ENCODE data around the gene RALGAPA2.
A peak's percentile ranks its signal among the peaks of the same experiment; 100 is the strongest.

RALGAPA2 gene

DNA sequence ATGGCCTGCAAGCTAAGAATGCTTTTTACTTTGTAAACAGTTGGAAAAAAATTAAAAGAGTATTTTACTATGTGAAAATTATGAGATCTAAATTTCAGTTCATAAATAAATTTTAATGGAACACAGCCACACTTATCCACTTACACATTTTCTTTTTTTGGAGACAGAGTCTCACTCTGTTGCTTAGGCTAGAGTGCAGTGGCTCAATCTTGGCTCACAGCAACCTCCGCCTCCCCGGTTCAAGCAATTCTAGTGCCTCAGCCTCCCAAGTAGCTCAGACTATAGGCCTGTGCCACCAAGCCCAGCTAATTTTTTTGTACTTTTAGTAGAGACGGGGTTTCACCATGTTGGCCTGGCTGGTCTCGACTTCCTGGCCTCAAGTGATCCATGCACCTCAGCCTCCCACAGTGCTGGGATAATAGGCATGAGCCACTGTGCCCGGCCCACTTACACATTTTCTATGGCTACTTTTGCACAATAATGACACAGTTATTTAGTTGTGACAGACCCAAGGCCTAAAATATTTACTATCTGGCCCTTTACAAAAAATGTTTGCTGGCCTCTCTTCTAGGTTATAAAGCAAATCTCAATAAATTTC lies 234.9 kb downstream of the RALGAPA2 start:
- DNase-seq (ENCODE audit: extremely low read depth in 1 of 2, low read depth in 1 of 2) = no peak

- DNase-seq (ENCODE audit: extremely low read depth in 1 of 2, low read depth in 1 of 2) = no peak
Observed at GRCh38 chr20:20476504-20476903, 235.9 kb downstream of the RALGAPA2 start.

DNA sequence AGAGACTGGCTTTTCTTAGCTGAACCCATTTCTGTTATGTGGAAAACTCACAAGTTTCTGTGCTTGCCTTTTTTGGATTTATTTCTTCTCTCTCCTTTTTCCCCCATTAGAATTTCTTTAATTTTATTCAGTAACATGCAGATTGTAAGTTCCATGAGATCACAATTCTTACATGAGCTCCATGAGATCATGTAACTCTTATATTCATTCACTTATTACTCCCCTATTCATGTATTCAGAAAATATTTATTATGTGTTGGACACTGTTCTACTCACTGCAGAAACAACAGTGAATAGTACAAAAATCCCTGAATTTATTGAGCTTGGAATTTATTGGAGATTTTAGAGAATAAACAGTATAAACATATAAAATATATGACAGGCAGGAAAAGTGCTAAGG lies 238.8 kb downstream of the RALGAPA2 start:
- DNase-seq (ENCODE audit: extremely low read depth in 1 of 2, low read depth in 1 of 2) = no peak

DNA sequence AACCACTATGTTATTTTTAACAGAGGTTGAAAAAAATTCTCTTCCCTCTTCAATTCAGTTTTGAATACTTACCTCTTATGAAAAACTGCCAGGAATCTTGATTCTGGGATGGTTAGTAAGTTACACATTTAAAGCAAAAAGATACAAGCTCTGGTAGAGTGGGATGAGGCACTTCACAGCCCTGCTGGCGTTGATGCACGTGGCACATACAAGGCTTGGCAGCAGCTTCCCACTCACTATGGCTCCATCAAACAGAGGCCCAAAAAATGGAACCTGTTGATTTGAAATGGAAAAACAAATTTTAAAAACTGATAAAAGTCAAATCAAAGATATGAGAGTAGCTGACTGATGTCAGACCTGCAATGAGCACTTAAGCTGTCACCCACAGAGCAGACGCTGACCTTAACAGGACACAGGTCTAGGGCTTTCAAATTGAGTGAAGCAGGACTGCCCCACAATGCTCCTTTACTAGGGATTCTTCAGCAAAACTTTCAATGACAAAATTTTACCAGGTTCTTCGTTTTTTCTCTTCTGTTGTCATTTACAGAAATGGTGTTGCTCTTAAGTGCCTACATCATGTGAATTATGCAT lies 239.7 kb downstream of the RALGAPA2 start:
- no peak for DNase-seq (ENCODE audit: extremely low read depth in 1 of 2, low read depth in 1 of 2)

GRCh38 chr20:20466341-20466879 lies 246.0 kb downstream of the RALGAPA2 start:
- peak in 1 of 2 donors; percentile 38 for DNase-seq (ENCODE audit: extremely low read depth in 1 of 2, low read depth in 1 of 2)

GRCh38 chr20:20465252-20465651 lies 247.2 kb downstream of the RALGAPA2 start:
- DNase-seq (ENCODE audit: extremely low read depth in 1 of 2, low read depth in 1 of 2) = no peak

DNA sequence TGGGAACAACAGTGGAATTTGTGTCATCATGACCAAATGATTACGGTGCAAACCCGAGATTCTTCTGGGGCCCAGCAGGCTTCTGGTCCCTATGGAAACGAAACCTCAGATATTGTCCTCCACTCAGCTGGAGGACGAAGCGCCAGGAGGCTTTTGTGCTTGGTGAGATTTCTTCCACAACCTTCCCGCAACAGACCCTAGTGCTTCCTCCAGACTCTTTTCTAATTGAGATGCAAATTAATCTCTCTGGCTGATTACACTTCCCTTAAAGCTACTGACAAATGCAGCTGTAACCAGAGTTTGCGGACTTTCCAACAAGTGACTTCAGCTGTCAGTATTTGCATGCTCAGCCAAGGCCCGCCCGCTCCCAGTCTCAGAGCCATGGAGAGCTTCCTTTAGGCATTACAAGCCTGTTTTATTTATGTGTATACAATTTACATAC lies 248.5 kb downstream of the RALGAPA2 start:
- no peak for DNase-seq (ENCODE audit: extremely low read depth in 1 of 2, low read depth in 1 of 2)

DNA sequence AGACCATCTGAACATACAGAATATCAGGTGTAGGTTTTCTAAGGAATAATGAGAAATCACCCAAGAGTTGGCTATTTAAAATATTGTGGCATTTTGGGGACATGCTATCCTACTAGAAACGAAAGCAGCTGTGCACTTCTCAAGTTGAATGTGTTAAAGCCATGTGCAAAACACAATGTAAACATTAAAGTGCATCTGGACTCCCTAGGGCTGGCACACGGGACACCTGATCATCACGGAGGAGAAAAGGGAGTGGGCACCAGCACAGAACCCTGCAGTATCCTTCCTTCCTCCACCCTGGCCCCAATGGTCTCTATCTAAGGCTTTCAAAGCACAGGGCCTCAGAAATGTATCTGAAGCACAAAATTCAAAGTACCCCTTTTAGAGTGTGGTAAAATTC lies 250.3 kb downstream of the RALGAPA2 start:
- DNase-seq (ENCODE audit: extremely low read depth in 1 of 2, low read depth in 1 of 2) = no peak

- no peak for DNase-seq (ENCODE audit: extremely low read depth in 1 of 2, low read depth in 1 of 2)
Observed at GRCh38 chr20:20461551-20461950, 250.9 kb downstream of the RALGAPA2 start.

DNA sequence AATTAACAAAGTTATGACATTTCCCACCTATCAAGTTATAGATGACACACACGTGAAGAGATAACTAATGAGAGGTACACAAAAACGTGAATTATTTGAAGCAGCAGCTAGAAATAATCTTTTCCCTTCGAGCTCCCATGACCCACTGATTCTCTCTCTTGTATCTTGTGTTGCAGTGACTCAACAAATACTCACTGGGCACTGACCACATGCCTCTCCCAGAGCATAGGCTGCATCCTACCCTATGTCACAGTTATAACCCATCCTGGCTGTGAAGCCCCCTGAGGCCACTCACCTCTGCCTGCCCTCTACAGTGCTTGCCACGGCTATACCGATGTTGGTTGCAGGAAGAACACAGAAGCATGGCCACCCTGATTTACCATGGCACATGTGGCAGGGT lies 252.7 kb downstream of the RALGAPA2 start:
- DNase-seq (ENCODE audit: extremely low read depth in 1 of 2, low read depth in 1 of 2) = no peak

GRCh38 chr20:20457392-20458126 lies 254.9 kb downstream of the RALGAPA2 start:
- DNase-seq (ENCODE audit: extremely low read depth in 1 of 2, low read depth in 1 of 2) = no peak

- DNase-seq (ENCODE audit: extremely low read depth in 1 of 2, low read depth in 1 of 2) = no peak
Observed at GRCh38 chr20:20456741-20457140, 255.7 kb downstream of the RALGAPA2 start.

DNA sequence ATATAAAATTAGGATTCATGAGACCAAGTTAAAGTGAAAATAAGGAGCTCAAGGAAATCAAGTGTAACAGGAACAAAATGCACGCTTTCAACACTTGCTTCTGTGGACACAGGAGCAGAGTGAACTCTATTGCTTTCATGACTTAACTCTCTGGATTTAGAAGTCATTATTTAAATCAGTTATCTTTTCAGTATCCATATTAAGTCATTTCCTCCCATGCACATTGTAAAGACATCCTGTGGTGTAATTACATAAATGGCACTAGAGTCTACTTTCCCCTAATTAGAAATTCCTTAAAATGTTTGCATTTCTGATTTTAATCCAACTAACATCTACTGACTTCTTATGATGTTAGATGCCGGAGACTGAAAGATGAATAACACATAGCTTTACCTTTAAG lies 256.5 kb downstream of the RALGAPA2 start:
- no peak for DNase-seq (ENCODE audit: extremely low read depth in 1 of 2, low read depth in 1 of 2)

GRCh38 chr20:20454850-20455627 lies 257.4 kb downstream of the RALGAPA2 start:
- DNase-seq (ENCODE audit: extremely low read depth in 1 of 2, low read depth in 1 of 2) = no peak

DNA sequence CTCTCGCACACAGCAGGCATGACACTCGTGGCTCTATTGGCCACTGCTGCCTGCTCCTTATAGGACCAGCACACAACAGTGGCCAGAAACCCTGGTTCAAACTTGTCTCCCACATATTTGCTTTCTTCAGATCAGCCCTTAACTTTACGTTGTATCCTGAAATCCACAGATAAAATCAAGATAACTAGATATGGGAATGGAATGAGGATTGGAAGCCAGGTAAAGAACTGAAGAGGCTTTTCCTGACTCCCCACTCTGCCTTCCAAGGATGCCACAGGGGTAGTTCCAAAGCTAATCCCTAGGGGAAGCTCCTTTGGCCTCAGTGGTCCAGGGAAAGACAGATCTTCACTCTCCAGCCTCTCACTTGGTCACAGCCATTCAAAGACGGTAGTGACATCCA lies 258.1 kb downstream of the RALGAPA2 start:
- DNase-seq (ENCODE audit: extremely low read depth in 1 of 2, low read depth in 1 of 2) = no peak

DNA sequence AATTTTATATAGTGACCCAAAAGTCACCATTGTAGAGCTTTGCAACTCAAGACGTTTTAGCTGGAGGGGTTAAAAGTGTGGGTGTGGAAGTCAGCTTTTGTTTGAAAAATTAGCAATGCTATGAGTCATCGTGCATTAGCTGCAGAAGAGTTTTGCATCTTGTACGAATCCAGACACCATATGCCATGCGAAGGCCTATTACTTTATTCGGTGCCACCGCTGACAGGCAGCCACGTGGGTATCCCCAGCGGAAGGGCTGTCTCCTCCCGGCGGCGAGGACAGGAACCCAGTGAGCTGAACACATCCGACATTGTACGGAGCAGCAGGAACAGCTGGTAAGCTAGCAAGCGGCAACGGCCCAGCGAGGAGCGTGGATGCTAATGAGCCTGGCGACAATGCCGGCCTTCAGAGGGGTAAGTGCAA lies 260.2 kb downstream of the RALGAPA2 start:
- DNase-seq (ENCODE audit: extremely low read depth in 1 of 2, low read depth in 1 of 2) = peak; percentile 29 to 40

DNA sequence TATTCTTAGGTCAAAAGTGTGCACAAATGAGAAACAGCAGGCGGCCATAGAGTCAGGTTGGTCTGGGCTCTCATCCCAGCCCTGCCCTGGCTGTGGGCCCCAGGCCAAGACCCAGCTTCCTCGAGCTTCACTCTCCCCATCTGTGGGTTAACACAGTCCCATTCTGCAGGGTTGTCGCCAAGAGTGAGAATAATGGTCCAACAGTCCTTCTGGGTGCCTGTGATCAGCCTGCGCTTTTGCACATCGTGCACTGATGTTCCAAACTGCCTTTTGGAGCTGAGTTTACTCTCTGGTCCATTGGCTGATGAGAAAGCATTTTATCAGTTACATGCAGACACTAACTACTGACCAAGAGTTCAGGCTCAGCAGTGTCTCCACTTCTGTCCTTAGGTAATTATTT lies 261.9 kb downstream of the RALGAPA2 start:
- DNase-seq (ENCODE audit: extremely low read depth in 1 of 2, low read depth in 1 of 2) = no peak

DNA sequence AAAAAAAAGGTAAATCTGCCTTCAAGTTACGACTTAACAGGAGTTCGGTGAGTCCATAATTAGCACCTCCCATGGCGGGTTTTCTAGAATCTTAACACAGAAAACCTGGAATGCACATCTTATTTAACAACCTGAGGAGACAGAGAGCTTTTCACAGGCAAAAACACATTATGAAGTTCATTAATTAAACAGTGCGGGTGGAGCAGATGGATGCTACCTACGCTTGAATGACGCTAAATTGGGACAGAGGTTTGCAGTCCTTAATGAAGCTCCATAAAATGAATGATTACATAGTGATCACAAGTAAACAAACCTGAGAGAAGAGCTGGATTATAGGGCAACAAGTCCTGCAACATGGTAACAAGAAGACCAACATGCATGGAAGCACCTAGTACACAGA lies 263.6 kb downstream of the RALGAPA2 start:
- DNase-seq (ENCODE audit: extremely low read depth in 1 of 2, low read depth in 1 of 2) = no peak

DNA sequence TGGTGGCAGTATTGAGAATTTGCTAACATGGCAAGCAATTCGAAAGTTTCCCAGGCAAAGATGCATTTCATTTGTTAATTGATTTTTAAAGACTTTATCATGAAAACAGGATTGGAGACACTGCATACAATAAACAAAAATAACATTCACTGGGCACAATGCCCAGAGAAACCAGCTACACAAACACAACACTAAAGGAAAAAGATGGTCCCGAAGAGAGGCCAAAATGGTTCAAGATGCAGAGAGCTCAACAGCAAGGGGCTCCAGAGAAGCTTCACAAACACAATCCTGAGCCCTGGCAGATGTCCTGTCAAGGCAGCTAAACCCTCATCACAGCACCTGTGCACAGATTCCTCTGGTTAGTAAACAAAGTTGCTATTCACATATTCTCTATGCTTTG lies 265.2 kb downstream of the RALGAPA2 start:
- DNase-seq (ENCODE audit: extremely low read depth in 1 of 2, low read depth in 1 of 2) = no peak

- no peak for DNase-seq (ENCODE audit: extremely low read depth in 1 of 2, low read depth in 1 of 2)
Observed at GRCh38 chr20:20446425-20447015, 265.9 kb downstream of the RALGAPA2 start.

- DNase-seq (ENCODE audit: extremely low read depth in 1 of 2, low read depth in 1 of 2) = no peak
Observed at GRCh38 chr20:20446001-20446400, 266.4 kb downstream of the RALGAPA2 start.
